ENCODE data around the gene CHCHD10. TPM values are rescaled to one million over a fixed set of nuclear protein-coding genes. Genes with fewer than 3 reads are reported as not detected.

The CHCHD10 gene
- total RNA-seq, 6 donors from 2014 or later, result 9.1 to 130 (median 39.0) TPM

GRCh38 chr22:23791738-23792645 is 24.2 kb upstream of the CHCHD10 start:
- ATAC-seq (ENCODE audit: low FRiP score in 2 of 2), result no peak
- WGBS, 2 donors, result 91% methylated on average over 14 to 25 of the region's 25 CpGs

GRCh38 chr22:23790819-23791737 is 23.3 kb upstream of the CHCHD10 start:
- Histone ChIP-seq H3K27ac (no peak overlapping the region), H3K27me3 (no peaks in the 10 kb centered on the region), H3K4me3 (no peak overlapping the region), H3K4me1 (peaks cover 21 to 33% (median 22%) of the 10 kb centered on the region in 4 donors), H3K36me3 (peaks cover 0 to 45% (median 31%) of the 10 kb centered on the region in 4 donors), H3K9me3 (no peaks in the 10 kb centered on the region)
- ATAC-seq (ENCODE audit: low FRiP score in 2 of 2) (peak in 1 of 2 donors; percentile 45), DNase-seq (no peak)
- whole genome bisulfite sequencing, 2 donors, result 55 to 75% methylated on average over 7 to 11 of the region's 11 CpGs
- TF ChIP-seq POLR2AphosphoS5 (IDR thresholded peaks at IDR 0.05) (no peak), EP300 (IDR thresholded peaks at IDR 0.05) (no peak), POLR2A (IDR thresholded peaks at IDR 0.05) (no peak), CTCF (IDR thresholded peaks at IDR 0.05) (no peak)

More at GRCh38 chr22:23791738-23792645, 24.2 kb upstream of the CHCHD10 start:
- DNase-seq, result no peak
- TF ChIP-seq CTCF (IDR thresholded peaks at IDR 0.05) (no peak), POLR2A (IDR thresholded peaks at IDR 0.05) (no peak), EP300 (IDR thresholded peaks at IDR 0.05) (no peak), POLR2AphosphoS5 (IDR thresholded peaks at IDR 0.05) (no peak)
- Histone ChIP-seq H3K27me3 (no peaks in the 10 kb centered on the region), H3K4me1 (peaks cover 15 to 27% (median 17%) of the 10 kb centered on the region in 4 donors), H3K4me3 (no peak overlapping the region), H3K9me3 (no peaks in the 10 kb centered on the region), H3K27ac (no peak overlapping the region), H3K36me3 (peaks cover 0 to 52% (median 38%) of the 10 kb centered on the region in 4 donors)

GRCh38 chr22:23789638-23790037 is 21.9 kb upstream of the CHCHD10 start:
- Histone ChIP-seq H3K9me3 (no peaks in the 10 kb centered on the region), H3K4me1 (peaks cover 22 to 35% (median 22%) of the 10 kb centered on the region in 4 donors), H3K36me3 (peaks cover 0 to 31% (median 18%) of the 10 kb centered on the region in 4 donors), H3K27me3 (no peaks in the 10 kb centered on the region), H3K27ac (no peak overlapping the region), H3K4me3 (no peak overlapping the region)
- DNase-seq (no peak), ATAC-seq (ENCODE audit: low FRiP score in 2 of 2) (no peak)
- 85 to 89% methylated on average over 4 of the region's 4 CpGs for WGBS, 2 donors
- TF ChIP-seq POLR2AphosphoS5 (IDR thresholded peaks at IDR 0.05) (no peak), POLR2A (IDR thresholded peaks at IDR 0.05) (no peak), EP300 (IDR thresholded peaks at IDR 0.05) (no peak), CTCF (IDR thresholded peaks at IDR 0.05) (no peak)

GRCh38 chr22:23789121-23789520 is 21.3 kb upstream of the CHCHD10 start:
- no peak overlapping the region for H3K27ac ChIP-seq
- no peak for TF ChIP-seq POLR2AphosphoS5 (IDR thresholded peaks at IDR 0.05)
- TF ChIP-seq CTCF (IDR thresholded peaks at IDR 0.05), result no peak
- no peak for TF ChIP-seq EP300 (IDR thresholded peaks at IDR 0.05)
- TF ChIP-seq POLR2A (IDR thresholded peaks at IDR 0.05), result no peak
- 75 to 82% methylated on average over 4 of the region's 4 CpGs for WGBS, 2 donors

More at GRCh38 chr22:23789121-23789520, 21.3 kb upstream of the CHCHD10 start:
- ATAC-seq (ENCODE audit: low FRiP score in 2 of 2) (no peak), DNase-seq (no peak)
- no peaks in the 10 kb centered on the region for H3K9me3 ChIP-seq
- H3K27me3 ChIP-seq, result no peaks in the 10 kb centered on the region
- H3K4me3 ChIP-seq, result no peak overlapping the region
- peaks cover 22 to 35% (median 22%) of the 10 kb centered on the region in 4 donors for H3K4me1 ChIP-seq
- H3K36me3 ChIP-seq, result peaks cover 0 to 25% (median 12%) of the 10 kb centered on the region in 4 donors

Measured in upper lobe of left lung (tissue), 6 donors.